Duodenal mucosa (tissue), 2 donors: ENCODE measurements around the gene POR.

Experiments
- H3K27ac ChIP-seq: one replicate; pipeline ENCODE4 v1.7.0; 2013; ENCODE audit warnings: low read depth, low read length
- H3K27me3 ChIP-seq, 2 donors: one replicate each; pipeline ENCODE4 v1.7.0; 2013; ENCODE audit warnings: low read length in 2 of 2, control low read depth in 1 of 2; ENCODE audit not compliant: insufficient read depth in 2 of 2, control insufficient read depth in 1 of 2
- H3K36me3 ChIP-seq, 2 donors: one replicate each; pipeline ENCODE4 v1.7.0; 2013; ENCODE audit warnings: low read length in 2 of 2, control low read depth in 1 of 2; ENCODE audit not compliant: insufficient read depth in 2 of 2, control insufficient read depth in 1 of 2
- H3K4me1 ChIP-seq, 2 donors: one replicate each; pipeline ENCODE4 v1.7.0; 2013; ENCODE audit warnings: low read length in 2 of 2, control low read depth in 1 of 2; ENCODE audit not compliant: insufficient read depth in 2 of 2, control insufficient read depth in 1 of 2
- H3K4me3 ChIP-seq, 2 donors: one replicate each; pipeline ENCODE4 v1.7.0; 2013; ENCODE audit warnings: low read length in 2 of 2, low read depth in 1 of 2
- H3K9ac ChIP-seq, 2 donors: one replicate each; pipeline ENCODE4 v1.7.0; 2013; ENCODE audit warnings: low read length in 2 of 2, low read depth in 1 of 2
- H3K9me3 ChIP-seq, 2 donors: one replicate each; pipeline ENCODE4 v1.7.0; 2013; ENCODE audit warnings: low read length in 2 of 2, control low read depth in 1 of 2; ENCODE audit not compliant: control insufficient read depth in 1 of 2

The POR gene

DNA sequence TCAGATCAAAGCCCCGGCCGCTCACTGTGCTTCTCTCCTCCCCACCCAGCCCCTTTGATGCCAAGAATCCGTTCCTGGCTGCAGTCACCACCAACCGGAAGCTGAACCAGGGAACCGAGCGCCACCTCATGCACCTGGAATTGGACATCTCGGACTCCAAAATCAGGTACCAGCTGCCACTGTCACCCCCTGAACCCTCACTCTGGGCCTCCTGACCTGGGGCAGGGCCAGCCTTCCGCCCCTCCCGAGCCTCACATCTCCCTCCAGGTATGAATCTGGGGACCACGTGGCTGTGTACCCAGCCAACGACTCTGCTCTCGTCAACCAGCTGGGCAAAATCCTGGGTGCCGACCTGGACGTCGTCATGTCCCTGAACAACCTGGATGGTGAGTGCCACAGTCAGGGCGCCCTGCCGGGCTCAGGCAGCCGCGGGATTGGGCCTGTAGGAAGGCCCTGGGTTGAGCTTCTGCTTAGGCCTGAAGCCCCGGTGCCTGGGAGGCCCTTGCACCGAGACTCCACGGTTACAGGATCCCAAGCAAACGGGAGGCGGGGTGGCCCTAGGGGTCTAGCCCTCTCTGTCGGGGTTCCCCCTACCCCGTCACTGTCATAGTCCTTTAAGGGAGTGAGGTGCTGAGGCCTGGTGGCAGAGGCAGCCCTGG, 68.6 kb downstream of the POR start:
- Histone ChIP-seq H3K4me3 (no peak overlapping the region), H3K4me1 (peaks cover 28 to 37% of the 10 kb centered on the region in 2 donors), H3K36me3 (peaks cover 35 to 89% of the 10 kb centered on the region in 2 donors), H3K9me3 (no peaks in the 10 kb centered on the region), H3K9ac (no peak overlapping the region), H3K27me3 (no peaks in the 10 kb centered on the region), H3K27ac (no peak overlapping the region)

DNA sequence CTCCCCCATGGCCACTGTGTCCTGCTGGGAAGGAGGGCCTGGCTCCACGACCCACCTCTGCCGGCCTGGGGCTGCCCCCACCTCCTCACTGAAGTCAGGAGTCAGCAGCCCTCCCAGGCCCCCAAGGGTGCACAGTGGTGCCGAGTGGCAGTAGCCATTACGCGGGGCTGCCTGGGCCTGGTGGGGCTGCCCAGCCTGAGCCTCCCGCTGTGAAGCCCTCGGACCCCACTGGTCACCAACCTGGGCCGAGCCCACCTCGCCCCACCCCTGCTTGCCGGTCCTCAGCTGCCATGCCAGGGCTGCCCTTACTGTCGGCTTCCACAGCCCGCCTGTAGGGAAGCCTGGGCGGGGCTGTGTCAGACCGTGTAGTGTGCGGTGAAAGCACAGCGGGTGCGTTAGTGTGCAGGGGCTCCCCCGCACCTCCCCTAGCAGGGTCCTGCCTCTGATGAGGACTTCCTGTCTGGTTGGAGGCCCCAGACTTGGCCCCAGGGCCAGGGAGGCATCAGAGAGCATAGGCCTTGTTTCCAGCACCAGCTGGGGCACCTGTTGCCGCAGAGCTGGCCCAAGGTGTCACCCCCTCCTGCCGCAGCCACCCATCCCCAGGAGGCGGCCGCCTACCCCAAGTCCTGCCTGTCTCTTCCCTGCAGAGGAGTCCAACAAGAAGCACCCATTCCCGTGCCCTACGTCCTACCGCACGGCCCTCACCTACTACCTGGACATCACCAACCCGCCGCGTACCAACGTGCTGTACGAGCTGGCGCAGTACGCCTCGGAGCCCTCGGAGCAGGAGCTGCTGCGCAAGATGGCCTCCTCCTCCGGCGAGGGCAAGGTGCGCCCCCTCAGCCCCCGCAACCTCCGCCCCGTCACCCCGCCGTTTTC, 69.4 kb downstream of the POR start:
- Histone ChIP-seq H3K9ac (no peak overlapping the region), H3K4me1 (peaks cover 24 to 31% of the 10 kb centered on the region in 2 donors), H3K27ac (no peak overlapping the region), H3K36me3 (peaks cover 32 to 85% of the 10 kb centered on the region in 2 donors), H3K9me3 (no peaks in the 10 kb centered on the region), H3K27me3 (no peaks in the 10 kb centered on the region), H3K4me3 (no peak overlapping the region)

DNA sequence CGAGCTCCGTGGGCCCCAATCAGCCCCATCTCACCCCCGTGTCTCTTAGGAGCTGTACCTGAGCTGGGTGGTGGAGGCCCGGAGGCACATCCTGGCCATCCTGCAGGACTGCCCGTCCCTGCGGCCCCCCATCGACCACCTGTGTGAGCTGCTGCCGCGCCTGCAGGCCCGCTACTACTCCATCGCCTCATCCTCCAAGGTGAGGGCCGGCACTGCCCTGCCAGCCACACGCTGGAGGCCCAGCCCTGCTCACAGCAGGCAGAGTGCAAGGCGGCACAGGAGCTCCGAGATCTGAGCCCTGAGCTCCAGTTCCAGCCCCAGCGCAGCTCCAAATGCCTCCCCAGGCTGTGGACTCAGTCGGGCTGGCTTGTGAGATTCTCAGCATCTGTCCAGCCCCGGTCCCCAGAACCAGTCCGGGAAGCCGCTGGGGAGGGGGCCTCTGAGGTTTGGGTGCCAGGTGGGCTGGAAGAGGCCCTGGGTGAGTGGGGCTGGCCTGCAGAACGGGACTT, 70.1 kb downstream of the POR start:
- Histone ChIP-seq H3K27me3 (no peaks in the 10 kb centered on the region), H3K9me3 (no peaks in the 10 kb centered on the region), H3K27ac (no peak overlapping the region), H3K4me1 (peaks cover 21 to 26% of the 10 kb centered on the region in 2 donors), H3K4me3 (no peak overlapping the region), H3K9ac (no peak overlapping the region), H3K36me3 (peaks cover 28 to 80% of the 10 kb centered on the region in 2 donors)

DNA sequence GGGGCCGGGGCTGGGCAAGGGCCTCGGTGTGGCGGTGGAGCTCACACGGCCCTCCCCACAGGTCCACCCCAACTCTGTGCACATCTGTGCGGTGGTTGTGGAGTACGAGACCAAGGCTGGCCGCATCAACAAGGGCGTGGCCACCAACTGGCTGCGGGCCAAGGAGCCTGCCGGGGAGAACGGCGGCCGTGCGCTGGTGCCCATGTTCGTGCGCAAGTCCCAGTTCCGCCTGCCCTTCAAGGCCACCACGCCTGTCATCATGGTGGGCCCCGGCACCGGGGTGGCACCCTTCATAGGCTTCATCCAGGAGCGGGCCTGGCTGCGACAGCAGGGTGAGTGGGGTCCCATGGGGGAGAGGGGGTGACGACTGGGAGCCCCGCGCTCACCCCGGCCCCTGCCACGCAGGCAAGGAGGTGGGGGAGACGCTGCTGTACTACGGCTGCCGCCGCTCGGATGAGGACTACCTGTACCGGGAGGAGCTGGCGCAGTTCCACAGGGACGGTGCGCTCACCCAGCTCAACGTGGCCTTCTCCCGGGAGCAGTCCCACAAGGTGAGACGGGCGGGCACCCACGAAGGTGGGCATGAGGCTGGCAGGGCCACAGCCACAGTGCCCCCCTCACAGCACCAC, 70.7 kb downstream of the POR start:
- peaks cover 17 to 21% of the 10 kb centered on the region in 2 donors for H3K4me1 ChIP-seq
- H3K4me3 ChIP-seq = no peak overlapping the region
- H3K27me3 ChIP-seq = no peaks in the 10 kb centered on the region
- H3K27ac ChIP-seq = no peak overlapping the region
- no peaks in the 10 kb centered on the region for H3K9me3 ChIP-seq
- peaks cover 28 to 75% of the 10 kb centered on the region in 2 donors for H3K36me3 ChIP-seq
- H3K9ac ChIP-seq = no peak overlapping the region

DNA sequence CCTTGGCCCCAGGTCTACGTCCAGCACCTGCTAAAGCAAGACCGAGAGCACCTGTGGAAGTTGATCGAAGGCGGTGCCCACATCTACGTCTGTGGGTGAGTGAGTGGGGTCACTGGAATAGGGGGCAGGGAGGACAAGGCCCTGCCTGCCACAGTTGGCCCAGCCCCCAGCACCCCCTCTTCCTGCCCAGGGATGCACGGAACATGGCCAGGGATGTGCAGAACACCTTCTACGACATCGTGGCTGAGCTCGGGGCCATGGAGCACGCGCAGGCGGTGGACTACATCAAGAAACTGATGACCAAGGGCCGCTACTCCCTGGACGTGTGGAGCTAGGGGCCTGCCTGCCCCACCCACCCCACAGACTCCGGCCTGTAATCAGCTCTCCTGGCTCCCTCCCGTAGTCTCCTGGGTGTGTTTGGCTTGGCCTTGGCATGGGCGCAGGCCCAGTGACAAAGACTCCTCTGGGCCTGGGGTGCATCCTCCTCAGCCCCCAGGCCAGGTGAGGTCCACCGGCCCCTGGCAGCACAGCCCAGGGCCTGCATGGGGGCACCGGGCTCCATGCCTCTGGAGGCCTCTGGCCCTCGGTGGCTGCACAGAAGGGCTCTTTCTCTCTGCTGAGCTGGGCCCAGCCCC, 71.3 kb downstream of the POR start:
- H3K9ac ChIP-seq = no peak overlapping the region
- peaks cover 15 to 18% of the 10 kb centered on the region in 2 donors for H3K4me1 ChIP-seq
- H3K4me3 ChIP-seq = no peak overlapping the region
- peaks cover 28 to 68% of the 10 kb centered on the region in 2 donors for H3K36me3 ChIP-seq
- H3K9me3 ChIP-seq = no peaks in the 10 kb centered on the region
- peak overlapping the region; percentile 32 for H3K27ac ChIP-seq
- H3K27me3 ChIP-seq = no peaks in the 10 kb centered on the region

DNA sequence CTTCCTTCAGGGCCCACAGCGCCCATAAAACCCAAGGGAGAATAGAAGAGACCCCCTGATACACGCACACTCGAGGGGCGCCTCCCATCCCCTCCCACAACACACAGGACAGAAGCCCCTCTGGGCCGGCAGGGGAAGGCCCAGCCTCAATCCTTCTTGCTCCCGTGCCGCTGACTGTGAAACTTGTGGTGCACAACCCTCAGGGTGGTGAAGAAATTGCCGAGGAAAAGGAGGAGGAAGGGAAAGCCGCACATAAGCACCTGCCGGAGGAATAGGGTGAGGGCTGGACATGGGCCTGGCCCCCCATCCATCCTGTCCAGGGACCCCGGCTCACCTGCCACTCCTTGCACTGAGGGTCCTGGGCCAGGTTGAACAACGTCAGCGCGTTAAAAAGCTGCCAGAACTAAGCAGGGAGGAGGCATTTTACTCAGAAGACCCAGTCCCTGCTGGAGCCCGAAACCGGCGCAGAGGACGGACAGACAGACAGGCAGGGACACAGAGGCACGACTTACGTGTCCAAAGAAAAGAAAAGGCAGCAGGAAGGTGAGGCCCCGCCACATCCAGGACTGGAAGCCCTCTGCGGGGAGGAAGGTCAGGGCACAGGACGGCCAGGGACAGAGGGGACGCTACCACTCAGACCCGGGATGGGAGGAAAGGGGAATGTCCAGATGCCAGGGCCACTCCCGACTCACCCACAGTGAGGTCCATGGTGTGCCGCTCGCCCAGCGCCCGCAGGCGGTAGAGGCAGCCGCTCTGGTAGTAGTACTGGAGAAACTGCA, 72.3 kb downstream of the POR start:
- Histone ChIP-seq H3K9ac (no peak overlapping the region), H3K4me1 (peaks cover 15 to 18% of the 10 kb centered on the region in 2 donors), H3K9me3 (no peaks in the 10 kb centered on the region), H3K27ac (no peak overlapping the region), H3K4me3 (no peak overlapping the region), H3K27me3 (no peaks in the 10 kb centered on the region), H3K36me3 (peaks cover 19 to 59% of the 10 kb centered on the region in 2 donors)

DNA sequence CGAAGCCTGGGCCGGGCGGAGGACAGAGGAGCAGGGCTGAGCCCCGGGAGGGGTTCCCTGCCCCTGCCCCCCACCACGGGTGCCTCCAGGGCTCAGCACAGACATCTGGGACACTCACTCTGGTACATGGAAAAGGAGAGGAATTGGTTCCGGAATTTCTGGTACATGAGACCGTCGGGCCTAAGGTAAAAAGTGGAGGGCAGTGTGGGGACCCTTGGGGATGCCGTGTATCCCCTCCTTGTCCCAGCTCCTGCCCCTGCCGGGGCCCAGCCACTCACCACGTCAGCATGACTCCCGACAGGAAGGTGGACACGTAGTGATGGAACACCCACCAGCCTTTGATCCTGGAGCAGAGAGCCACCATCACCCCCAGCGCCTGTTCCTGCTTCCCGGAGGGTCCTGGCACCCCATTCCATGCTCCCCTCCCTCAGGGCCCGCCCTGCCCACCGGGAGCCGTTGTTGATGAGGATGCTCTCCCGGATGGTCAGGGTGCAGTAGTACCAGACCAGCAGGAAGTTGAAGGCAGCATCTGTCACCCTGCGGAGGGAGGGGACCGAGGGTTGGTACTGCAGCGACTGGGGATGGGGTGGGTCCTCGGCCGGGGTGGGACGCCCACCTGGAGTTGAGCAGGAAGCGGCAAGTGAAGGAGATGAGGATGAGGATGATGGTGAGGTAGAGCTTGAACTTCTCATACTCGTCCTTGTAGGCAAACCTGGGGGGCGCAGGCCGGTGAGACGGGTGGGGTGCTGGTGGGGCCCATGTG, 73.0 kb downstream of the POR start:
- Histone ChIP-seq H3K9me3 (no peaks in the 10 kb centered on the region), H3K4me1 (peaks cover 15 to 20% of the 10 kb centered on the region in 2 donors), H3K27me3 (no peaks in the 10 kb centered on the region), H3K9ac (no peak overlapping the region), H3K36me3 (peaks cover 12 to 51% of the 10 kb centered on the region in 2 donors), H3K4me3 (no peak overlapping the region), H3K27ac (no peak overlapping the region)

DNA sequence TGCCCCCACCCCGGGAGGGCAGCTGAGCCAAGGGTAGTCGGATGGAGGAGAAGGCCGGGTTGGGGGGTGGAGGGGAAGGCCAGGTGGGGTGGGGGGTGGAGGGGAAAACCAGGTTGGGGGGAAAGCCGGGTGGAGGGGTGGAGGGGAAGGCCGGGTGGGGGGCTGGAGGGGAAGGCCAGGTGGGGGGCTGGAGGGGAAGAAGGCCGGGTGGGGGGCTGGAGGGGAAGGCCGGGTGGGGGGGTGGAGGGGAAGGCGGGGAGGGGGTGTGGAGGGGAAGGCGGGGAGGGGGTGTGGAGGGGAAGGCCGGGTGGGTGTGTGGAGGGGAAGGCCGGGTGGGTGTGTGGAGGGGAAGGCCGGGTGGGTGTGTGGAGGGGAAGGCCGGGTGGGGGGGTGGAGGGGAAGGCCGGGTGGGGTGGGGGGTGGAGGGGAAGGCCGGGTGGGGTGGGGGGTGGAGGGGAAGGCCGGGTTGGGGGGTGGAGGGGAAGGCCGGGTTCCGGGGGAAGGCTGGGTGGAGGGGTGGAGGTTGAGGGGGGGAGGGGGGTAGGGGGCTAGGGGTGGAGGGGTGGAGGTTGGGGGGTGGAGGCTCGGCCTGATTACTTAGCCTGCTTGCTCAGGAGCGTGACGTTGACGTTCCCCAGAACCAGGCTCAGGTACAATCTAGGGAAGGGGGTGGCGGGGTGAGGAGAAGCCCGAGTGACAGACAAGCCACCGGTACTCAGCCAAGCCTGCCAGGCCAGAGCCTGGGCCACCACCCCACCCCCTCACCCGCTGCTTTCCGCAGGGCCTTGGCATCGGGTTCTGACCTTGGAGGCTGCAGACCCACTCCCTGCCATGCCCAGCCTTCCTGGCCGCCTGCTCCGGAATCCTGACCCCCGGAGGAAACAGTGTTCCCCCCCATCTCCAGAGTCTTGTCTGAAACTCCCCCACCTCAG, 73.9 kb downstream of the POR start:
- H3K4me3 ChIP-seq = no peak overlapping the region
- peaks cover 21 to 27% of the 10 kb centered on the region in 2 donors for H3K4me1 ChIP-seq
- H3K27ac ChIP-seq = no peak overlapping the region
- no peak overlapping the region for H3K9ac ChIP-seq
- no peaks in the 10 kb centered on the region for H3K9me3 ChIP-seq
- no peaks in the 10 kb centered on the region for H3K27me3 ChIP-seq
- peaks cover 12 to 42% of the 10 kb centered on the region in 2 donors for H3K36me3 ChIP-seq
